GM21526 (cell line): ENCODE results near the gene CD300LB.
"Not testable (repeated sequence)": the region's sequence is repeated elsewhere in the genome, so short reads cannot be mapped to it uniquely, and the experiment has no call there.

Experiments used
- ATAC-seq: cut with Tn5 transposase; IDR thresholded peaks from one replicate; pipeline ENCODE4 v1.9.1; 2021; ENCODE audit warnings: moderate library complexity; ENCODE audit not compliant: unreplicated experiment, low FRiP score

The CD300LB gene

GRCh38 chr17:74531231-74531761 lies at the start of gene CD300LB:
Gene CD300LB (minus strand): TSS chr17:74531475. CDS start chr17:74531350, 125 bp downstream.
- ATAC-seq: no peak

DNA sequence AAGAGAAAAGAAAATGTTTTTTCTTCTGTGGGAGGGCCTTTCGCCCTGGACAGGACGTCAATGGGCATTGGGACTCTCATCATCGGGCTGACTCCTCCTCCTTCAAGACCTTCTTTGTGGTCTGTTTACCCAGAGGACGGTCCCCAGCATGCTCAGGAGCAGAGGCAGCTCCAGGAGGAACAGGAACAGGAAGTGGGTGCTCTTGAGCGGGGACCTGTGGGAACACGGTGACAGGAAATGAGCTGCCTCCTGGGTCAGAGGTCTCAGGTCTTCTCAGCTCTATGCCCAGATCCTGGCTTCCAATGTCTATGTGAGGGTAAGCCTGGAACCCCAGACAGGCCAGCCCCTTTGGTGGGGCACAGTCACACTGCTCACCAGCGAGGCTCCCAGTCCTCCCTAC lies 48.6 kb upstream of the CD300LB start:
- no peak for ATAC-seq

DNA sequence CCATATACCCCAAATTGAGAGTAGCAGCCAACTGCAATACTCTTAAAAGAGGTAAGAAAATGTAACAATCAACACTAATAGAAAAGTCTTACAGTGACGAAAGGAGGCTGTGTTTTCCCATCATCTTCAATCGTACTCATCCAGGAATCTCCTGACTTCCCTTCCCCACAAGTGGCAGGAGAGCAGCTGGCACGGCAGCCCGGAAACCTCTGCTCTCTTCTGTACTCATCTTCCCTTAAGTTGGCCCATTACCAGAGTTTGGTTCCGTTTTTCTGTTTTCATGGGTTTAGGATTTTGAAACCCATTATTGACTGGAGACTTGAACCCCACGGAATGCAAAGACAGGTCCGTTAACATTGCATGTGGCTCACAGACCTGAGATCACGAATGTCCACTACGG lies 47.7 kb upstream of the CD300LB start:
- no peak for ATAC-seq

DNA sequence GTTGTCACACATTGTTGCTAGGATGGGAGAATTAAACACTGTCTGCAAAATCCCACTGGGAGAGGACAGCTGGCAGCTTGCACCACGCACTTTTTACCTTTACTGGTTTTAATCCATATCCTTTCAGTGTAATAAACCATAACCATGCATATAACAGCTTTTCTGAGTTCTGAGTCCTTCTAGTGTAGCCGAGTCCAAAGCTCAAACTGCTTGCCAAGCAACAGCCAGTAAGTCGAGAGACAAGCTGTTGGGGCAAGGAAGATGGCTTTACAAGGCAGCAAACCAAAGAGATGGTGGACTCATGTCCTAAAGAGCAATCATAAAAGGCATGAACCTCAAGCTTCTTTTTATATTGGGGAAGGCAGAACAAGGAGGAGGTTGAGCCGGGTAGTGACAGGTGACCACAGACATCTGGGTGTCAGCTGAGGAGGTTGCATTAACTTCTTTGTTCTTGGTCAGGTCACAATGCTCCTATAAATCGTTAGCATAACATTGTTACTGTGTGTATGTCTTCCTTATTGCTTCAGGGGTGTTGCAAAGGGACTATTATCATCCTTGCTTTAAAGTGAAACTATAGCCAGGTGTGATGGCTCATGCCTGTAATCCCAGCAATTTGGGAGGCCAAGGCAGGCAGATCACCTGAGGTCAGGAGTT lies 43.3 kb upstream of the CD300LB start:
- no peak for ATAC-seq

- not testable (repeated sequence) for ATAC-seq
Measured at GRCh38 chr17:74573635-74574034, 42.4 kb upstream of the CD300LB start.

DNA sequence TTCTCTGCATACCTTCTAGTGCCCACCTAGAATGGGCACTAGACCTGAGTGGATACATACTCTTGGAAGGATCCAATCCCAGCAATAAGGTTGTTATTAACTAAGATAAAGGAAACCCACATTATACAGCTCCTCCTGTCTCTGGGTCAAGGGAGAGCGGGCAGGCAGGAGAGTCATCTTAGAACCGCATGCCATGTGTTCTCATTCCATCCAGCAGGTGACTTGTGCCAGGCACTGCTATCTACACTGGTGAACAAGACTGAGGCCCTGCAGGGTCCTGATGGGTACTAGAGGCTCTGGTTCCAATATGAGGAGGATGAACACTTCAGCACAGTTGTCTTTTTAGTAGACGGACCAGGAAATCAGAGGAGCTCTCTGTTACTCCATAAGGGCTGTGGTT lies 41.9 kb upstream of the CD300LB start:
- no peak for ATAC-seq

- no peak for ATAC-seq
Measured at GRCh38 chr17:74571621-74572270, 40.5 kb upstream of the CD300LB start.

DNA sequence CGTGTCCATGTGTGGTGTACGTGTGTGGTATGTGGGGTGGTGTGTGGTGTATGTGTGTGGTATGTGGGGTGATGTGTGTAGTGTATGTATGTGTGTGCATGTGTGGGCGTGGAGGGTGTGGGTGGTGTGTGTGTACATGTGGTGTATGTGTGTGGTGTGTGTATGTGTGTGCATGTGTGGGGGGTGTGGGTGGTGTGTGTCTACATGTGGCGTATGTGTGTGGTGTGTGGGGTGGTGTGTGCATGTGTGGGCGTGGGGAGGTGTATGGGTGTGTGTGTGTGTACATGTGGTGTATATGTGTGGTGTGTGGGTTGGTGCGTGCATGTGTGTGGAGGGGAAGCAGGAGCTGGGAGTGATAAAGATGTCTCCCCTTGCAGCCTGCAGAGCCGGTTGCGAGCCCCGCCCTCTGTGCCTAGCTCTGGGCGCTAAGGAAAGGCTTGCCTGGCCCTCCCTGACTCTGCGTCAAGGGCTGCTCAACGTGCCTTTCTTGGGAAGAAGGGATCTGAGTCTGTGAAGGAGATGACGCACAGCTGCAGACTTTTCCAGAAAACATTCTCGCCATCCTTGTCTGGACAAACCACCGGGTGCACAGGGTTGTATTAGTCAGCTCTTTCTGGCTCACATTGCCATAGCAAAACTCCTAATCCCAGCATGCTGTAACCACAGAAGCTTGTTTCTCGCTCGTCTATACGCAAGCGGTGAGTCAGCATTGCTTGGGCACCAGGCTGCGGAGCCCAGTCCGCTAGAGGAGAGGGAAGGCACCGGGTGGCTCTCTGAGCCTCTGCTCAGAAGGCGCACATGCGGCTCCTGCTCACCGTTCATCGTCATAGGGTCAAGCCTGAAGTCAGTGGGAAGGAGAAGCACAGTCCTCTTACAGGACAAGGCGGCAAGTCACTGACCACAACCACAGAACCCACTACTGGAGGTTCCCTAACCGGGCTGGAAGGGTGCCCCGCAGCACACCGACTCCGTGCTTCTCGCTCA lies 38.0 kb upstream of the CD300LB start:
- ATAC-seq: no peak

DNA sequence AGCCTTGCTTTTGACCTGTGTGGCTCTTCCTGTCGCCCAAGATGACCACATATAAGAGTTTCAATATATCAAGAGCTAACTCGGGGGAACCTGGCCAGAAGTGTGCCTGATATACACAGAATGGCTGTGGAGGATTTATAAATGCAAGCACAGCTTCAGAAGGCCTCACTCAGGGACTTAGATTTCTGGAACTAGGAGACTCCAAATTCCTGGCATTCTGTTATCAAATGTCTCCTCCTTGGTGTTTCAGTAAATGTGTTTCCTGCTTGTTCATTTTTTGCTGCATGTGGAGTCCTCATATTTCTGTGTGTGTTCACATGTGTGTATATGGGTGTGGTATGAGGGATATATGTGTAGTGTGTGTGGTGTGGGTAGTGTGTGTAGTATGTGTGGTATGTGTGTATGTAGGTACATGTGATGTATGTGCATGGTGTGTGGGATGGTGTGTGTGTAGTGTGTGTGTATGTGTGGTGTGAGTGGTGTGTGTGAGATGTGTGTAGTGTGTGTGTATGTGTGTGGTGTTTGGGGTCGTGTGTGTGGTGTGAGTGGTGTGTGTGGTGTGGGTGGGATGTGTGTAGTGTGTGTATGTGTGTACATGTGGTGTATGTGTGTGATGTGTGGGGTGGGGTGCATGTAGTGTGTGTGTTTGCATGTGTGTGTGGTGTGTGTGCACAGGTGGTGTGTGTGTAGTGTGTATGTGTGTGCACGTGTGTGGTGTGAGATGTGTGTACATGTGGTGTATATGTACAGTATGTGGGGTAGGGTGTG lies 37.0 kb upstream of the CD300LB start:
- ATAC-seq: no peak

DNA sequence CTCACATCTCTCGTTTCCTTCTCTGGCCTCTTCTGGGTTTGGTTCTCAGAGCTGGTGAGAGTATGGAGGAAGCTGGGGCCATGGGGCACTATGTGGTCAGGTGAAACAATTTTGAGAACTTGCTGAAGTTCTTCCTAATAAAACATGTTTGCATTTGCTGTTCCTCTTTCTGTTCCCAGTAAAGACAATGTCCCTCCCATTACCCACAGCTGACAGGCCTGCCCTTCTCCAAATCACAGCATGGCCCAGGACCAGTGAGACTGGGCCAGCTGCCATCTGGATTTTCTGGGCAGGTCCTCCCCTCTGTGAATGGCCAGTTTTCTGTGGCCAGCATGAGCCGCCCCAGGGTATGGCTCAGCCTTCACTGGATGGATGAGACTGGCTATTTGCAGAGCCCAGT lies 36.1 kb upstream of the CD300LB start, which contains the start of gene CD300H:
TSS of gene CD300H (minus strand) at position 113 of the 400 bp plus-strand sequence.
- no peak for ATAC-seq

GRCh38 chr17:74566132-74566753 lies 35.0 kb upstream of the CD300LB start:
- no peak for ATAC-seq

- ATAC-seq: no peak
Measured at GRCh38 chr17:74565126-74565525, 33.9 kb upstream of the CD300LB start.

DNA sequence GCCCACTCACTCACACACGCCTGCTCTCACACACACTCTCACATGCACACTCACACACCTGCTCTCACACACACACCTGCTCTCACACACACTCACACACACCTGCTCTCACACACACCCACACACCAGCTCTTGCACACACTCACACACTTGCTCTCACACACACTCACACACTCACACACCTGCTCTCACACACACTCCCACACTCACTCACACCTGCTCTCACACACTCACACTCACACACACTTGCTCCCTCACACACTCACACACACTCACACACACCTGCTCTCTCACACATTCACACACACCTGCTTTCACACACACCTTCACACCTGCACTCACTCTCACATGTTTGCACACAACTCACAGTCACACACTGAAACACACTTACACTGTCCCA lies 32.1 kb upstream of the CD300LB start:
- no peak for ATAC-seq

DNA sequence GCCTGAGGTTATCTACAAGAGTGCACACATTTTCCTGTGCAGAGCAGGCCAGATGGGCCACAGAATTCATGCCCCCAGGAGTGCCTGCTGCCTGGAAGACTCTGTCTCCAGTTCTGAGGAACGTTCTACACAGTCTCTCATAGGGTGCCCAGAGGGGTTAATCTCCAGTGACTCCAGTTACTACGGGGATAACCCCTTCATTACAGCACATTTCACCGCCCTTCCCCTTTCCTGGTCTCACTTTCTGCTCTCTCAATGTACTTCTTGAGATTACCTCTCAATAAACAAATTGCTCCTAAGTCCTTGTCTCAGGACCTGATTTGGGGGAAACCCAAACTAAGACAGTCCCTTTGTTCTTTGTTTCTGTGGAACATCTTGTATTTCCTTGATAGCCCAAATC lies 30.3 kb upstream of the CD300LB start:
- ATAC-seq: no peak

- ATAC-seq: no peak
Measured at GRCh38 chr17:74558882-74559519, 27.7 kb upstream of the CD300LB start.

- ATAC-seq: not testable (repeated sequence)
Measured at GRCh38 chr17:74558402-74558801, 27.1 kb upstream of the CD300LB start.

DNA sequence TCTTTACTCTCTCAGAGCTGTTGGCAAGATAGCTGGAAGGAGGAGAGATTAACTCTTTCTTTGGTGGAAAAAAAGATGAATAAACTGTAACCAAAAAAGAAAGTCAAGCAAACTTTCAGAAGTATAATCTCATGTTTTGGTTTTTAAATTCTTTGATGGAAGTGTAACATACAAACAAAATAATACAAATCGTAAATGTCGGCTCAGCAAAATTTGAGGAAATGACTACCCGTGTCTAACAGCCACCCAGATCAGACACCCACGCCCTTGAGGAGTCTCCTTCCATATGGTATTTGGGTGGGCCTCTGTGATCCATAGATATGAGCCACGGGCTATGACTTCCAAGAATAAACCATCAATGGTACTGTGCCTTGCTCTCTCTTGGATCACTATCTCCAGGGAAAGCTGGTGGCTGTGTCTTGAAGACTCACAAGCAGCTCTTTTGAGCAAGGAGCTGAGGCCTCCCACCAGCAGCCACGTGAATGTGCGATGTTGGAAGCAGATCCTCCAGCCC lies 24.2 kb upstream of the CD300LB start:
- ATAC-seq: no peak

- no peak for ATAC-seq
Measured at GRCh38 chr17:74554909-74555308, 23.6 kb upstream of the CD300LB start.

DNA sequence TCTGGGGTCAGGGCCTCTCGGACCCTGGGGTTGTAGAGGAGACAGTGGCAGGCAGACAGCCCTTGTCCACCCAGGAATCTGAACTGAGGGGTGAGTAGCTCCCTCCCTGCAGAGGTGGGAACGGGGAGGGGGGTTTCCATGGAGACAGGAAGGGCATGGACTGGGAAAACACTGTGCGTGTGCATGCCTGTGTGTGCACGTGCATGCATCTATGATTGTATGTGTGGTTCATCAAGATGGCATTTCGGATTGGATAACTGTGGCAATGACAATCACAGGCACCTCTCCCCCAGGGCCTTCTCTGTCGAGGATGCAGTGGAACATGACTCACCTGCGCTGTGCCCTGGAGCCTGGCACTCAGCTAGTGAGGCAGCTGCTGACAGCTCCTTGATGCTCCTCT lies 20.8 kb upstream of the CD300LB start:
- ATAC-seq: no peak
